IMR-90 (cell line): Measurements from ENCODE around the gene ZNF35.

Experiments used
- POLR2A ChIP-seq: IDR thresholded peaks from 2 replicates; pipeline ENCODE4 v1.6.1; 2012; ENCODE audit warnings: mild to moderate bottlenecking, low read depth, low read length
- TF ChIP-seq, protein P1 (sequence below): conservative IDR thresholded peaks from 2 replicates; pipeline ENCODE4 v1.5.1; 2012; ENCODE audit warnings: mild to moderate bottlenecking, low read depth, low read length, improper control_type of control experiment
- TF ChIP-seq, protein P2 (sequence below): fragments of 150-350 bp; IDR thresholded peaks from 2 replicates; pipeline ENCODE4 v1.6.1; 2017; ENCODE audit warnings: mild to moderate bottlenecking, antibody characterized with exemption, low read length, low read depth

DNA sequence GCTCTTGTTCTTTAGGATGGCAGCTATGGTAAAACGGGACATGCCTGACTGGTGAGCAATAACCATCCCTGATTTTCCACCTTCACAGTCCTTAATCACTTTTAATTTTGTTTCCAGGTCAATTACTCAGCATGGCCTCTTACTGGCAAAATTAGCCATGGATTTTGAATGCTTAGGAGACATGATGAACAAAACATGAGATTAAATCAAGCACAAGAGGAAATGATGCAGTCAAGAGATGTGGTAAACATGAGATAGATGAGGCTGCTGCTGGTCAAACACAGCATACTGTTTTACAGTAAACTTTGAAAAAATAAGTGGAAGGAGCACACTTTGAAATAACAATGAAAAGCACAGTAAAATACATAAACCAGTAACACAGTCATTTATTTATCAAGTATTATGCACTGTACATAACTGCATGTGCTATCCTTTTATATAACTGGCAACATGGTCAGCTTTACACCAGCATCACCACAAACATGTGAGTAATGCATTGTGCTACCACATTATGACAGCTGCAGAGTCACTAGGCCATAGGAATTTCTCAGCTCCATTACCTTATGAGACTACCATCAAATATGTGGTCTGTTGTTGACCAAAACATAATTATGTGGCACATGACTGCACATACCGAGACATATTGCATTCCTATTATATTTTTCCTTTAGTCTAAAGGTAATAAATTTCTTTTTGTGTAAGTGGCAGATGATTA is 33.8 kb downstream of the ZNF35 start:
- TF ChIP-seq, protein P1, sequence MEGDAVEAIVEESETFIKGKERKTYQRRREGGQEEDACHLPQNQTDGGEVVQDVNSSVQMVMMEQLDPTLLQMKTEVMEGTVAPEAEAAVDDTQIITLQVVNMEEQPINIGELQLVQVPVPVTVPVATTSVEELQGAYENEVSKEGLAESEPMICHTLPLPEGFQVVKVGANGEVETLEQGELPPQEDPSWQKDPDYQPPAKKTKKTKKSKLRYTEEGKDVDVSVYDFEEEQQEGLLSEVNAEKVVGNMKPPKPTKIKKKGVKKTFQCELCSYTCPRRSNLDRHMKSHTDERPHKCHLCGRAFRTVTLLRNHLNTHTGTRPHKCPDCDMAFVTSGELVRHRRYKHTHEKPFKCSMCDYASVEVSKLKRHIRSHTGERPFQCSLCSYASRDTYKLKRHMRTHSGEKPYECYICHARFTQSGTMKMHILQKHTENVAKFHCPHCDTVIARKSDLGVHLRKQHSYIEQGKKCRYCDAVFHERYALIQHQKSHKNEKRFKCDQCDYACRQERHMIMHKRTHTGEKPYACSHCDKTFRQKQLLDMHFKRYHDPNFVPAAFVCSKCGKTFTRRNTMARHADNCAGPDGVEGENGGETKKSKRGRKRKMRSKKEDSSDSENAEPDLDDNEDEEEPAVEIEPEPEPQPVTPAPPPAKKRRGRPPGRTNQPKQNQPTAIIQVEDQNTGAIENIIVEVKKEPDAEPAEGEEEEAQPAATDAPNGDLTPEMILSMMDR, result no peak
- TF ChIP-seq, protein P2, sequence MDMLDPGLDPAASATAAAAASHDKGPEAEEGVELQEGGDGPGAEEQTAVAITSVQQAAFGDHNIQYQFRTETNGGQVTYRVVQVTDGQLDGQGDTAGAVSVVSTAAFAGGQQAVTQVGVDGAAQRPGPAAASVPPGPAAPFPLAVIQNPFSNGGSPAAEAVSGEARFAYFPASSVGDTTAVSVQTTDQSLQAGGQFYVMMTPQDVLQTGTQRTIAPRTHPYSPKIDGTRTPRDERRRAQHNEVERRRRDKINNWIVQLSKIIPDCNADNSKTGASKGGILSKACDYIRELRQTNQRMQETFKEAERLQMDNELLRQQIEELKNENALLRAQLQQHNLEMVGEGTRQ, result no peak
- no peak for TF ChIP-seq POLR2A
